Measurements from ENCODE around the gene PACS2. TPM values are rescaled to one million over a fixed set of nuclear protein-coding genes. Genes with fewer than 3 reads are reported as not detected.

The PACS2 gene
- total and polyA plus RNA-seq, 2 experiments from 2014 or later: 10.0 to 39.7 TPM

DNA sequence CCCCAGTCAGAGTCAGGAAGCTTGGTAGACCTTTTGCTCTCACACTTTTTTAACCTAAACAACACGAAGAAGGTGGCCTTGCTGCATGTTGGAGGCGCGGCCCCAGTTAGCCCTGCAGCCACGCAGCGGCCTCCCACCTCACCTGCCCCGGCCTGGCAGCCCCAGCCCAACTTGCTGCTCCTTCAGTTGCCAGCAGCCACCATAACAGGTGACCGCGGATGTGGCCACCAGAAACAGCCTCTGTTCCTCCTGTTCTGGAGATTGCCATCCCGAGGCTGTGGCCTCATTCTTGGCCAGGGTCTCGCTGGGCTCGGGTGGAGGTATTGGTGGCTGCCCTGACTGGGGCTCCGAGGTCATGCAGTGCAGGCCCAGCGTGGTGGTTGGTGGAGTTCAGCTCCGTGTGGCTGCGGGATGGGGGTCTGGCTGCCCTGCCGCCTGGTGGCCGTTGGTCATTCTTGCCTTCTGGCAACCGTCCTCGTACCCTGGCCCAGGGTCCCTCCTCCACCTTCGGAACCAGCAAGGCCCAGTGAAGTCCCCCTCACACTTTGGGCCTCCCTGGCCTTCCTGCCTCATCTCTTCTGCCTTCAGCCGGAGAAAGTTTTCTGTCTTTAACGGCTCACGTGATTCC, 63.1 kb downstream of the PACS2 start:
- no peaks in the 10 kb centered on the region for H3K79me2 ChIP-seq (ENCODE audit: insufficient read depth)
- no peaks in the 10 kb centered on the region for H3K9me3 ChIP-seq (ENCODE audit: low read depth)
- no peaks in the 10 kb centered on the region for H3K4me1 ChIP-seq (ENCODE audit: insufficient read depth)
- no peaks in the 10 kb centered on the region for H3K27me3 ChIP-seq (replicated peaks; ENCODE audit: insufficient read depth)
- TF ChIP-seq EZH2 (IDR thresholded peaks at IDR 0.05; ENCODE audit: insufficient read depth, poor library complexity, severe bottlenecking): no peak
- TF ChIP-seq EZH2phosphoT487 (IDR thresholded peaks at IDR 0.05; ENCODE audit: insufficient read depth, low read depth): no peak
- H3K9me2 ChIP-seq (ENCODE audit: insufficient read depth): no peaks in the 10 kb centered on the region
- in situ Hi-C loops (cut with MboI): no loop called here
- H3K27ac ChIP-seq: no peak overlapping the region
- 80 to 85% methylated on average over 18 to 23 of the region's 23 CpGs for WGBS, 2 experiments (ENCODE audit: low coverage in 1 of 2, low lambda C conversion rate in 2 of 2, missing lambda C conversion rate in 2 of 2)
- no peak overlapping the region for H2AFZ ChIP-seq
- no peaks in the 10 kb centered on the region for H3K36me3 ChIP-seq (ENCODE audit: low read depth)
- H3F3A ChIP-seq (ENCODE audit: insufficient read depth): no peaks in the 10 kb centered on the region
- no peak for DNase-seq
- H3K9ac ChIP-seq: no peak overlapping the region
- no peaks in the 10 kb centered on the region for H4K20me1 ChIP-seq (ENCODE audit: insufficient read depth)
- H3K4me2 ChIP-seq (ENCODE audit: unreplicated experiment): no peak overlapping the region
- H3K4me3 ChIP-seq: no peak overlapping the region

DNA sequence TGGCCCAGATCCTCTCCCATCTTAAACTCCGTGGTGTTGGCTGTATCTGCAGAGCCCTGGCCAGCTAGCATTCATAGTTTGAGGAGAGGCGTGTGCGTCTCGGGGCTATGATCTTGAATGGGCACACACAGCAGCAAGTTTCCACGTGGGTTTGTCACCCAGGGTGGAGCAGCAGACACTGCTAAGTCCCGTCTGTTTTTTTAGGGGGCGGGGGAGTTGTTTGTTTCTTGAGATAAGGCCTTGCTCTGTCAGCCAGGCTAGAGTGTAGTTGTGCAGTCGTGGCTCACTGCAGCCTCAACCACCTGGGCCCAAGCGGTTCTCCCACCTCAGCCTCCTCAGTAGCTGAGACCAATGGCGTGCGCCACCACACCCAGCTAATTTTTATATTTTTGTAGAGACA, 63.7 kb downstream of the PACS2 start:
- WGBS, 2 experiments (ENCODE audit: low coverage in 1 of 2, low lambda C conversion rate in 2 of 2, missing lambda C conversion rate in 2 of 2): 89 to 93% methylated on average over 11 of the region's 11 CpGs
- Histone ChIP-seq H3K79me2 (ENCODE audit: insufficient read depth) (no peaks in the 10 kb centered on the region), H3F3A (ENCODE audit: insufficient read depth) (no peaks in the 10 kb centered on the region), H3K4me2 (ENCODE audit: unreplicated experiment) (no peak overlapping the region), H3K36me3 (ENCODE audit: low read depth) (no peaks in the 10 kb centered on the region), H3K4me1 (ENCODE audit: insufficient read depth) (no peaks in the 10 kb centered on the region), H4K20me1 (ENCODE audit: insufficient read depth) (no peaks in the 10 kb centered on the region), H3K9me3 (ENCODE audit: low read depth) (no peaks in the 10 kb centered on the region), H2AFZ (no peak overlapping the region), H3K9ac (no peak overlapping the region), H3K9me2 (ENCODE audit: insufficient read depth) (no peaks in the 10 kb centered on the region), H3K27me3 (replicated peaks; ENCODE audit: insufficient read depth) (no peaks in the 10 kb centered on the region), H3K4me3 (no peak overlapping the region), H3K27ac (no peak overlapping the region)
- DNase-seq: no peak
- no peak for TF ChIP-seq EZH2phosphoT487 (IDR thresholded peaks at IDR 0.05; ENCODE audit: insufficient read depth, low read depth)
- TF ChIP-seq EZH2 (IDR thresholded peaks at IDR 0.05; ENCODE audit: insufficient read depth, poor library complexity, severe bottlenecking): no peak
- in situ Hi-C loops (cut with MboI): no loop called here

DNA sequence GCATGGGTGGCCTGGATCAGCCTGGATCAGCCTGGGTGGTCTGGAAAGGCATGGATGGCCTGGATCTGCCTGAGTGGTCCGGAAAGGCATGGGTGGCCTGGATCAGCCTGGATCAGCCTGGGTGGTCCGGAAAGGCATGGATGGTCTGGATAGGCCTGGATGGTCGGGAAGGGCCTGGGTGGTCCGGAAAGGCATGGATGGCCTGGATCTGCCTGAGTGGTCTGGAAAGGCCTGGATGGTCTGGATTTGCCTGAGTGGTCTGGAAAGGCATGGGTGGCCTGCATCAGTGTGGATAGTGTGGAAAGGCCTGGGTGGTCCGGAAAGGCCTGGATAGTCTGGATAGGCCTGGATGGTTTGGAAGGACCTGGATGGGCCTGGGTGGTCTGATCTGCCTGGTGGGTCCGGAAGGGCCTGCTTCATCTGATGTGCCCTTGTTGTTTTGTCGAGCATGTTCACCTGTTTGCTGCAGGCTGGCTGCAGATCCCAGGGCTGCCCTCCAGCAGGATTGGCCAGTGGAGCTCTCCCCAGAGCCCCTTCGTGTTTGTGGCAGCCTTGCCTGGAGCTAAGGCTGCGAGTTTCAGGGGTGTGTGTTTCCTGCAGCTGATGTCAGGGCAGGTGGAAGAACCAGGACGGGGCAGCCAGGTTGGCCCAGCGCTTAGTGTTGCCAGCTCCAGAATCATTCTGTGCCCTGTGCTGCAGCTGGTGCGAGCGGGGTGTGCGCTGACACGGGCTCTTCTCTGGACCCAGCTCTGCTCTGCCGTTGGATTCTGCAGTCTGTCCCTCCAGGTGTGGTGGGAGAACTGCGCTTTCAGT, 64.5 kb downstream of the PACS2 start:
- no peak for TF ChIP-seq EZH2phosphoT487 (IDR thresholded peaks at IDR 0.05; ENCODE audit: insufficient read depth, low read depth)
- no peak for TF ChIP-seq EZH2 (IDR thresholded peaks at IDR 0.05; ENCODE audit: insufficient read depth, poor library complexity, severe bottlenecking)
- Histone ChIP-seq H3K79me2 (ENCODE audit: insufficient read depth) (no peaks in the 10 kb centered on the region), H3K9me3 (ENCODE audit: low read depth) (no peaks in the 10 kb centered on the region), H3K4me2 (ENCODE audit: unreplicated experiment) (no peak overlapping the region), H3K27ac (no peak overlapping the region), H3K36me3 (ENCODE audit: low read depth) (no peaks in the 10 kb centered on the region), H3F3A (ENCODE audit: insufficient read depth) (no peaks in the 10 kb centered on the region), H2AFZ (no peak overlapping the region), H3K27me3 (replicated peaks; ENCODE audit: insufficient read depth) (no peaks in the 10 kb centered on the region), H3K9me2 (ENCODE audit: insufficient read depth) (no peaks in the 10 kb centered on the region), H3K9ac (no peak overlapping the region), H3K4me3 (no peak overlapping the region), H4K20me1 (ENCODE audit: insufficient read depth) (no peaks in the 10 kb centered on the region), H3K4me1 (ENCODE audit: insufficient read depth) (no peaks in the 10 kb centered on the region)
- WGBS, 2 experiments (ENCODE audit: low coverage in 1 of 2, low lambda C conversion rate in 2 of 2, missing lambda C conversion rate in 2 of 2): 95 to 97% methylated on average over 17 of the region's 17 CpGs
- DNase-seq: no peak
- in situ Hi-C loops (cut with MboI): no loop called here

DNA sequence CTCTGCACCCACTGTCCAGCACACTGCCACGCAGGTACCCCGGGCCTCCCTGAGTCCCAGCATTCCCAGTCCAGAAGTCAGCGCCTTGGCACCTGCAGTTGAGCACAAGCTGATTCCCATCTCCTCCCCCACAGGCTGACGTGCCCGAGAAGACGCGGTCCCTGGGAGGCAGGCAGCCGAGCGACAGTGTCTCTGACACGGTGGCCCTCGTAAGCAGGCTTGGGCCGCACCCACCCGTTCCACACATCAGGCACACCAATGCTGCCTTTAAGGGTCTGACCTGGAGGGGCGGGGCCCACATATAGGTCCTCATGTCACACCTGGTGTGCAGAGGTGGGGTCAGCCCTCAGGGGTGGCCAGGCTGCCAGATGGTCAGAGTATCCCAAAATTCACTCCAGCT, 65.4 kb downstream of the PACS2 start:
- no peak for DNase-seq
- Histone ChIP-seq H2AFZ (no peak overlapping the region), H3K27ac (no peak overlapping the region), H3K36me3 (ENCODE audit: low read depth) (no peaks in the 10 kb centered on the region), H3K4me1 (ENCODE audit: insufficient read depth) (no peaks in the 10 kb centered on the region), H3F3A (ENCODE audit: insufficient read depth) (no peaks in the 10 kb centered on the region), H3K4me3 (no peak overlapping the region), H3K9me2 (ENCODE audit: insufficient read depth) (no peaks in the 10 kb centered on the region), H4K20me1 (ENCODE audit: insufficient read depth) (no peaks in the 10 kb centered on the region), H3K9ac (no peak overlapping the region), H3K79me2 (ENCODE audit: insufficient read depth) (no peaks in the 10 kb centered on the region), H3K9me3 (ENCODE audit: low read depth) (no peaks in the 10 kb centered on the region), H3K4me2 (ENCODE audit: unreplicated experiment) (no peak overlapping the region), H3K27me3 (replicated peaks; ENCODE audit: insufficient read depth) (no peaks in the 10 kb centered on the region)
- in situ Hi-C loops (cut with MboI): no loop called here
- 91 to 94% methylated on average over 13 to 14 of the region's 14 CpGs for WGBS, 2 experiments (ENCODE audit: low coverage in 1 of 2, low lambda C conversion rate in 2 of 2, missing lambda C conversion rate in 2 of 2)
- TF ChIP-seq EZH2phosphoT487 (IDR thresholded peaks at IDR 0.05; ENCODE audit: insufficient read depth, low read depth) (no peak), EZH2 (IDR thresholded peaks at IDR 0.05; ENCODE audit: insufficient read depth, poor library complexity, severe bottlenecking) (no peak)

Measured in GM23248 (cell line).